ENCODE measurements around the gene TXN.
"Not testable (repeated sequence)": the region's sequence is repeated elsewhere in the genome, so short reads cannot be mapped to it uniquely, and the experiment has no call there.

TXN gene

GRCh38 chr9:110255463-110256379, 586 bp downstream of the TXN start:
- peak; percentile 9 to 32 for DNase-seq

- DNase-seq: peak in 1 of 2 experiments; percentile 12
These were observed 1.3 kb downstream of the TXN start for GRCh38 chr9:110255034-110255462.

GRCh38 chr9:110254500-110254899, 1.8 kb downstream of the TXN start:
- DNase-seq: no peak

- DNase-seq: no peak
These were observed 3.7 kb downstream of the TXN start for GRCh38 chr9:110252509-110253139.

GRCh38 chr9:110251770-110252169, 4.5 kb downstream of the TXN start:
- DNase-seq: not testable (repeated sequence)

GRCh38 chr9:110251212-110251611, 5.1 kb downstream of the TXN start:
- DNase-seq: no peak

- DNase-seq: no peak
These were observed 6.7 kb downstream of the TXN start for GRCh38 chr9:110249603-110250002.

- DNase-seq: no peak
These were observed 7.9 kb downstream of the TXN start for GRCh38 chr9:110248361-110248760.

GRCh38 chr9:110246214-110246613, 10.1 kb downstream of the TXN start:
- DNase-seq: no peak

- no peak for DNase-seq
These were observed 11.7 kb downstream of the TXN start for GRCh38 chr9:110244616-110245015.

GRCh38 chr9:110241858-110242321, 14.4 kb downstream of the TXN start:
- DNase-seq: no peak

GRCh38 chr9:110241260-110241857, 14.9 kb downstream of the TXN start:
- no peak for DNase-seq

GRCh38 chr9:110240198-110240597, 16.1 kb downstream of the TXN start:
- no peak for DNase-seq

GRCh38 chr9:110228321-110228720, 28.0 kb downstream of the TXN start:
- DNase-seq: no peak

- DNase-seq: no peak
These were observed 31.7 kb downstream of the TXN start for GRCh38 chr9:110224583-110224982.

- DNase-seq: no peak
These were observed 35.5 kb downstream of the TXN start for GRCh38 chr9:110220809-110221208.

- peak; percentile 4 to 33 for DNase-seq
These were observed 38.6 kb downstream of the TXN start for GRCh38 chr9:110217656-110218099.

- no peak for DNase-seq
These were observed 41.5 kb downstream of the TXN start for GRCh38 chr9:110214586-110215355.

GRCh38 chr9:110214090-110214489, 42.2 kb downstream of the TXN start:
- DNase-seq: no peak

GRCh38 chr9:110213413-110214044, 42.8 kb downstream of the TXN start:
- no peak for DNase-seq

- no peak for DNase-seq
These were observed 48.3 kb downstream of the TXN start, which contains the start of gene C9orf152 for GRCh38 chr9:110208031-110208430. C9orf152 (minus strand) TSS chr9:110208159; CDS start chr9:110207579, 580 bp downstream.

GRCh38 chr9:110207071-110207641, 49.2 kb downstream of the TXN start:
- DNase-seq: peak; percentile 13 to 58

Measured in SHP77 (cell line).